Stromal cell of bone marrow (primary cell): ENCODE results near the gene RBM11.

Experiments
- DNase-seq: peaks from one replicate; pipeline ENCODE4 v3.0.0-alpha.2; 2012; ENCODE audit warnings: low read depth

The RBM11 gene

GRCh38 chr21:14271053-14271452 lies 55.1 kb downstream of the RBM11 start:
- no peak for DNase-seq

DNA sequence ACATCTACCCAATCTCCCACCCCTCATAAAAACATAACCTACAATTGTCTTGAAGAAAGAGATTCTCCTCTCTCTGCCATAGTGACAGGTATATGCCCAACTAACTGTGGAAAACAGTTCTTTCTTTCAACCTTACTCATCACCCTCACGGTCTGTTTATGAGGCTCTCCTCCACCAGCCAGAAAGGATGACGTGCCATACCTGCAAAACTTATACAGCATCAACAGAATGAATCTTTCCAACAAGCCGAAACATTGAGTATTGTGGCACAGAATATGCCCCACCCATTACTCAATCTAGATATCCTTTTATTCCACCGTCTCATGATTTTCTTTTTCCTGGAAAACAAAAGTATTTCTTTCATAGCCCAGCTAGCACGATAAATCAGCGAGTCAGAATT lies 55.7 kb downstream of the RBM11 start:
- DNase-seq = no peak

DNA sequence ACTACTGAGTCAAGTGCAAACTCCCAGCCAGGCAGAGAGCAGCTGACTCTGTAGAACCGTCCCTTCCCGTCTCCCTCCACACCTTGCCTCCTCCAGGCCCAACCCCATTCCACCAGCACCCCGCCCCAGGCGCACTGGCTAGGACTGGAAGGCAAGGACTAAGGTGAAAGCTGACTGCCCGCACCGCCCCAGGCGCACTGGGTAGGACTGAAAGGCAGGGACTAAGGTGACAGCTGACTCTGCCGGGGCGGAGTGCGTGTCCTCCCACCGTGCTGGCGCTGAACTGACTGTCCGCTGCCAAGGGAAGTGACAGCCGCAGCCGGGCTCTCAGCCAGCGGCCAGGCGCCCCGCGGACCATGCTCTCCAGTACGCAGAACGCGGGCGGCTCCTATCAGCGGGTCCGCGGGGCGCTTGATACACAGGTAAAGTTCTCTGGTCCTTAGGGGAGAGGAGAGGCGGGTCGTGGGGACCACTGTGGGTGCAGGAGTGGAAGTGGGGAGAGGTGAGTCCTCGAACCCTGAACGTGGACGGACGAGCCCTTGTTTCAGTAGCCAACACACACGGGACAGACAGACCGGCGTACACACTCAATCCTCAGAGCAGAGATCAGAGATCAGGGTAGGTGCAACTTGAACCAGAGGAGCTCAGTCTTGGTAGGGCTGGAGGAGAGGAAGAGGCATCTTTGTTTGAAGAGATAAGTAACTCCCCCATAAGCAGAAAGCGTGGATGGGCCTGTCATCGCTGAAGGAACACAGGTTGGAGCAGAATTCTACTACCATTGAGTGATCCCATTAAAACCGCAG lies 58.0 kb downstream of the RBM11 start:
- no peak for DNase-seq

DNA sequence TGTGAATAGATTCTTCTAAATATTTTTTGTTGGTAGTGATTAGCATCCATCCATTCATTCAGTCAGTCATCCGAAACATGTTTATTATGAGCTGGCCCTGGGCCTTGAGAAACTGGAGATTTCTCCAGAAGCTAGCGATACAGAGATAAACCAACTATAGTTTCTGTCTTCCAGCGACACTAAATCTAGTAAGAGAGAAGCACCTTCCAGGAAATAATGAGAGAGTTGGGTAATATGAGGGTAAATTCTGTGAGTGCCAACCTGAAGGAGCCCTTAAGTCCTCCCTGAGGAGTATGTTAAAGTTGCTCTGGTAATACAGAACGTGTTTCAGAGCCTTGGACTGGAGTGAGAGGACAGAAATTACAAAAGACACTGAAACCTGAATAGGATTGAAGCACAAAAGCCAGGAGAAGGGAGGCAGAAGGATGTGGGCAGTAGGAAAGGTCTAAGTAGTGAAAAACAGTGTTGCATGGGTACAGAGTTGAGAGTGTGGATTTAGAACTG lies 59.8 kb downstream of the RBM11 start:
- no peak for DNase-seq
